Activated naive CD4-positive, alpha-beta T cell treated with anti-CD3 and anti-CD28 coated beads for 36 hours (primary cell): ENCODE data around the gene PTPRN2. TPM values are rescaled to one million over a fixed set of nuclear protein-coding genes. Genes with fewer than 3 reads are reported as not detected.
"Not testable (repeated sequence)": the region's sequence is repeated elsewhere in the genome, so short reads cannot be mapped to it uniquely, and the experiment has no call there.

ENCODE experiments used
- CTCF ChIA-PET: fragments of 350-600 bp; sonication (Branson Sonifier 250); formaldehyde crosslinking; loops from one replicate; lab custom pipeline; 2021; ENCODE audit warnings: antibody characterized with exemption; lab: Charles Lee
- DNase-seq: peaks from one replicate; pipeline ENCODE4 v3.0.0-alpha.2; 2020
- H3K27ac Mint-ChIP-seq: one replicate; pipeline ENCODE4 v1.8.0; 2021; ENCODE audit warnings: mild to moderate bottlenecking, mixed read lengths
- H3K27me3 Mint-ChIP-seq: one replicate; pipeline ENCODE4 v1.8.0; 2021; ENCODE audit warnings: low read depth, mixed read lengths
- H3K36me3 Mint-ChIP-seq: one replicate; pipeline ENCODE4 v1.8.0; 2021; ENCODE audit warnings: low read depth, mixed read lengths
- H3K4me1 Mint-ChIP-seq: one replicate; pipeline ENCODE4 v1.8.0; 2021; ENCODE audit warnings: low read depth, mixed read lengths
- H3K4me3 Mint-ChIP-seq: one replicate; pipeline ENCODE4 v1.8.0; 2021; ENCODE audit warnings: mild to moderate bottlenecking, moderate library complexity, mixed read lengths
- H3K9me3 Mint-ChIP-seq: one replicate; pipeline ENCODE4 v1.8.0; 2021; ENCODE audit warnings: mixed read lengths
- intact Hi-C: fragments of 100-400 bp; cut with micrococcal nuclease; formaldehyde crosslinking; loops from one replicate; pipeline ENCODE4 v1.15.1; 2023
- total RNA-seq, 2 experiments: library from RNA; stranded (reverse); gene quantifications; one replicate each; pipeline ENCODE4 v1.2.3, GENCODE V29; 2021

PTPRN2 gene
- total RNA-seq, 2 experiments from 2014 or later = 0.54 to 0.62 TPM

- not testable (repeated sequence) for H3K4me3 Mint-ChIP-seq
These were observed 65.8 kb downstream of the PTPRN2 start for GRCh38 chr7:158521795-158522194.

GRCh38 chr7:158520825-158521224 lies 66.8 kb downstream of the PTPRN2 start:
- Mint-ChIP-seq H3K4me1 (no peaks in the 10 kb centered on the region), H3K27ac (no peak overlapping the region), H3K9me3 (no peaks in the 10 kb centered on the region), H3K4me3 (no peak overlapping the region), H3K27me3 (no peaks in the 10 kb centered on the region), H3K36me3 (no peaks in the 10 kb centered on the region)
- no peak for DNase-seq
- CTCF ChIA-PET = no interaction called here
- intact Hi-C loops = no loop called here

More at GRCh38 chr7:158521795-158522194, 65.8 kb downstream of the PTPRN2 start:
- H3K9me3 Mint-ChIP-seq, intact Hi-C loops, CTCF ChIA-PET, H3K27ac Mint-ChIP-seq, H3K36me3 Mint-ChIP-seq, DNase-seq, H3K27me3 Mint-ChIP-seq, H3K4me1 Mint-ChIP-seq: not testable (repeated sequence)

- intact Hi-C loops = no loop called here
- CTCF ChIA-PET = no interaction called here
- no peaks in the 10 kb centered on the region for H3K9me3 Mint-ChIP-seq
- H3K4me1 Mint-ChIP-seq = no peaks in the 10 kb centered on the region
- no peaks in the 10 kb centered on the region for H3K27me3 Mint-ChIP-seq
- DNase-seq = no peak
- H3K4me3 Mint-ChIP-seq = no peak overlapping the region
- H3K27ac Mint-ChIP-seq = no peak overlapping the region
- no peaks in the 10 kb centered on the region for H3K36me3 Mint-ChIP-seq
These were observed 67.9 kb downstream of the PTPRN2 start for GRCh38 chr7:158519633-158520174.

GRCh38 chr7:158518980-158519632 lies 68.5 kb downstream of the PTPRN2 start:
- Mint-ChIP-seq H3K27me3 (no peaks in the 10 kb centered on the region), H3K4me1 (no peaks in the 10 kb centered on the region), H3K9me3 (no peaks in the 10 kb centered on the region), H3K36me3 (no peaks in the 10 kb centered on the region), H3K4me3 (no peak overlapping the region), H3K27ac (no peak overlapping the region)
- DNase-seq = no peak
- intact Hi-C loops = no loop called here
- CTCF ChIA-PET = no interaction called here

GRCh38 chr7:158517571-158517970 lies 70.1 kb downstream of the PTPRN2 start:
- H3K27ac Mint-ChIP-seq = no peak overlapping the region
- DNase-seq = no peak
- H3K4me1 Mint-ChIP-seq = no peaks in the 10 kb centered on the region
- no peaks in the 10 kb centered on the region for H3K36me3 Mint-ChIP-seq
- H3K9me3 Mint-ChIP-seq = peaks cover 1% of the 10 kb centered on the region
- CTCF ChIA-PET = no interaction called here
- intact Hi-C loops = no loop called here
- no peaks in the 10 kb centered on the region for H3K27me3 Mint-ChIP-seq
- H3K4me3 Mint-ChIP-seq = no peak overlapping the region

- H3K36me3 Mint-ChIP-seq = no peaks in the 10 kb centered on the region
- H3K4me3 Mint-ChIP-seq = no peak overlapping the region
- H3K27ac Mint-ChIP-seq = no peak overlapping the region
- no peaks in the 10 kb centered on the region for H3K27me3 Mint-ChIP-seq
- CTCF ChIA-PET = no interaction called here
- H3K9me3 Mint-ChIP-seq = peaks cover 5% of the 10 kb centered on the region
- H3K4me1 Mint-ChIP-seq = no peaks in the 10 kb centered on the region
- intact Hi-C loops = no loop called here
- no peak for DNase-seq
These were observed 70.6 kb downstream of the PTPRN2 start for GRCh38 chr7:158517072-158517471.

- H3K27me3 Mint-ChIP-seq = no peaks in the 10 kb centered on the region
- DNase-seq = no peak
- H3K27ac Mint-ChIP-seq = no peak overlapping the region
- peaks cover 10% of the 10 kb centered on the region for H3K9me3 Mint-ChIP-seq
- CTCF ChIA-PET = no interaction called here
- intact Hi-C loops = no loop called here
- no peak overlapping the region for H3K4me3 Mint-ChIP-seq
- H3K4me1 Mint-ChIP-seq = no peaks in the 10 kb centered on the region
- no peaks in the 10 kb centered on the region for H3K36me3 Mint-ChIP-seq
These were observed 71.1 kb downstream of the PTPRN2 start for GRCh38 chr7:158516524-158516923.

GRCh38 chr7:158512869-158513268 lies 74.8 kb downstream of the PTPRN2 start:
- Mint-ChIP-seq H3K27me3 (peaks cover 2% of the 10 kb centered on the region), H3K36me3 (no peaks in the 10 kb centered on the region), H3K27ac (no peak overlapping the region), H3K4me3 (no peak overlapping the region), H3K9me3 (peaks cover 28% of the 10 kb centered on the region), H3K4me1 (no peaks in the 10 kb centered on the region)
- intact Hi-C loops = no loop called here
- CTCF ChIA-PET = no interaction called here
- no peak for DNase-seq

- Mint-ChIP-seq H3K36me3 (no peaks in the 10 kb centered on the region), H3K27ac (no peak overlapping the region), H3K9me3 (peaks cover 29% of the 10 kb centered on the region), H3K4me1 (no peaks in the 10 kb centered on the region), H3K4me3 (no peak overlapping the region), H3K27me3 (peaks cover 2% of the 10 kb centered on the region)
- CTCF ChIA-PET = no interaction called here
- no peak for DNase-seq
- intact Hi-C loops = no loop called here
These were observed 75.6 kb downstream of the PTPRN2 start for GRCh38 chr7:158512042-158512441.

- no peak overlapping the region for H3K27ac Mint-ChIP-seq
- no peaks in the 10 kb centered on the region for H3K36me3 Mint-ChIP-seq
- H3K4me1 Mint-ChIP-seq = no peaks in the 10 kb centered on the region
- DNase-seq = no peak
- H3K27me3 Mint-ChIP-seq = peaks cover 8% of the 10 kb centered on the region
- CTCF ChIA-PET = no interaction called here
- peaks cover 36% of the 10 kb centered on the region for H3K9me3 Mint-ChIP-seq
- no peak overlapping the region for H3K4me3 Mint-ChIP-seq
- intact Hi-C loops = no loop called here
These were observed 78.7 kb downstream of the PTPRN2 start for GRCh38 chr7:158508802-158509385.

GRCh38 chr7:158508321-158508720 lies 79.3 kb downstream of the PTPRN2 start:
- intact Hi-C loops, H3K36me3 Mint-ChIP-seq, H3K4me3 Mint-ChIP-seq, H3K27me3 Mint-ChIP-seq, H3K4me1 Mint-ChIP-seq, H3K27ac Mint-ChIP-seq, CTCF ChIA-PET, DNase-seq: not testable (repeated sequence)
- H3K9me3 Mint-ChIP-seq = peaks cover 36% of the 10 kb centered on the region

- CTCF ChIA-PET = no interaction called here
- no peak overlapping the region for H3K27ac Mint-ChIP-seq
- H3K27me3 Mint-ChIP-seq = peaks cover 10% of the 10 kb centered on the region
- H3K4me3 Mint-ChIP-seq = no peak overlapping the region
- H3K36me3 Mint-ChIP-seq = no peaks in the 10 kb centered on the region
- peaks cover 35% of the 10 kb centered on the region for H3K9me3 Mint-ChIP-seq
- H3K4me1 Mint-ChIP-seq = no peaks in the 10 kb centered on the region
- no peak for DNase-seq
- intact Hi-C loops = no loop called here
These were observed 79.7 kb downstream of the PTPRN2 start for GRCh38 chr7:158507917-158508316.

- H3K27me3 Mint-ChIP-seq = peaks cover 12% of the 10 kb centered on the region
- CTCF ChIA-PET, H3K36me3 Mint-ChIP-seq, H3K27ac Mint-ChIP-seq, H3K4me3 Mint-ChIP-seq, H3K4me1 Mint-ChIP-seq, DNase-seq, intact Hi-C loops: not testable (repeated sequence)
- peaks cover 32% of the 10 kb centered on the region for H3K9me3 Mint-ChIP-seq
These were observed 80.4 kb downstream of the PTPRN2 start for GRCh38 chr7:158507175-158507574.
